Right ventricle myocardium superior (tissue), 1 donor: ENCODE results near the gene PRR13. TPM values are rescaled to one million over a fixed set of nuclear protein-coding genes. Genes with fewer than 3 reads are reported as not detected.
"Not testable (repeated sequence)": the region's sequence is repeated elsewhere in the genome, so short reads cannot be mapped to it uniquely, and the experiment has no call there.

Experiments used
- ATAC-seq: fragments of 200-7000 bp; cut with Tn5 transposase; one replicate; pipeline ENCODE4 v1.9.1; 2020; ENCODE audit warnings: mild to moderate bottlenecking; ENCODE audit not compliant: poor library complexity
- DNase-seq: peaks from one replicate; pipeline ENCODE4 v3.0.0-alpha.2; 2020
- intact Hi-C: fragments of 100-400 bp; cut with DNase I; formaldehyde crosslinking; loops from one replicate; pipeline ENCODE4 v1.11.2; 2022
- total RNA-seq: library from RNA; stranded (reverse); fragmentation: NEBNext Ultra II Directional; extraction: Animal tissue kit (Norgen Biotek cat#: 25700); gene quantifications from one replicate; pipeline ENCODE4 v1.2.1, GENCODE V29; 2021
- donor health status: DM: no; HTN: yes; CAD: no; lungs with severe emphysema.

The PRR13 gene
- total RNA-seq, 1 donor from 2014 or later = 46.0 TPM

DNA sequence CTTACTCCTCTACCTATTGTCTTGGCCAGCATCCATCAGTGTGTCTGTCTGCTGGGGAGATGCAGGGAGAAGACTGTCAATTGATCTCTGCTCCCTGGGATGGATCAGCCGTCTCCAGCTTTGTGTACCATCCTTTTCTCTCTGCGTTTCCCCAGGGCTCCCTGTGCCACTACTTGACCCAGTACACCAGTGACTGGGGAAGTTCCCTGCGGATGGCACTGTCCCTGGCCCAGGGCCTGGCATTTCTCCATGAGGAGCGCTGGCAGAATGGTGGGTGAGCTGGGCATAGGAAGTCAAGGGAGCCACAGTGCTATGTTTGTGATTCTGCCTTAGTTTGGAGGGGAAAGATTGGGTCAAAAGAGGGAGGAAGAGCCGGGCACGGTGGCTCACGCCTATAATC lies 12.8 kb upstream of the PRR13 start:
- no peak for ATAC-seq
- intact Hi-C loops = no loop called here

DNA sequence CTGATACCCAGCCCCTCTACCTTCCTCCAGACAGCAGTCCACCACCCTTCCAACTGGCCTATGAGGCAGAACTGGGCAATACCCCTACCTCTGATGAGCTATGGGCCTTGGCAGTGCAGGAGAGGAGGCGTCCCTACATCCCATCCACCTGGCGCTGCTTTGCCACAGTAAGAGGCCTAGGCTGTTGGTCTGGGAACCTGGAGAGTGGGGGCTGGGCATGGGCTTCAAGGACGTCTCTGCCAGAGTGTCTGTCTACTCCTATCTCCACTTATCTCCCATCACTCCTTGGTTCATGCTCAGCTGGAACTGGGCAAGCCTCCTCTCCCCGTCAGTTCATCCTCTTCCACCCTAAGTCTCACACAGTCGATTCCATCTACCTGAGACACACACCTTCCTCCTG lies 11.4 kb upstream of the PRR13 start:
- no peak for DNase-seq
- no peak for ATAC-seq
- intact Hi-C loops = no loop called here

More for the DNA sequence above, 12.8 kb upstream of the PRR13 start:
- DNase-seq = no peak

DNA sequence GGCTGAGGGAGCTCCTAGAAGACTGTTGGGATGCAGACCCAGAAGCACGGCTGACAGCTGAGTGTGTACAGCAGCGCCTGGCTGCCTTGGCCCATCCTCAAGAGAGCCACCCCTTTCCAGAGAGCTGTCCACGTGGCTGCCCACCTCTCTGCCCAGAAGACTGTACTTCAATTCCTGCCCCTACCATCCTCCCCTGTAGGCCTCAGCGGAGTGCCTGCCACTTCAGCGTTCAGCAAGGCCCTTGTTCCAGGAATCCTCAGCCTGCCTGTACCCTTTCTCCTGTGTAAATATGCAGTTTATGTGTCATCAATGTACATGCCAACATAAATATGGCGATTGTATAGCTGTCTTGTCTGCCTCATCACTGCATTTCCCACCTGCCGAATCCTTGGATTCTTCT lies 10.3 kb upstream of the PRR13 start:
- intact Hi-C loops = no loop called here
- DNase-seq (no peak), ATAC-seq (no peak)

DNA sequence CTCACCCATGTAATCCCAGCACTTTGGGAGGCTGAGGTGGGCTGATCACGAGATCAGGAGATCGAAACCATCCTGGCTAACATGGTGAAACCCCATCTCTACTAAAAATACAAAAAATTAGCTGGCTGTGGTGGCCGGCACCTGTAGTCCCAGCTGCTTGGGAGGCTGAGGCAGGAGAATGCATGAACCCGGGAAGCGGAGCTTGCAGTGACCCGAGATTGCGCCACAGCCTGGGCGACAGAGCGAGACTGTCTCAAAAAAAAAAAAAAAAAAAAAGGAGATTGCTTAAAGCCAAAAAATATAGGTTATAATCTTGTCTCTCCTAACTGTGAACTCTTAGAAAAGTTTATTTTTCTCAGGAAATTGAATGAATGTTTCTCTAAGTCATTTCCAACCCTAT lies 6.2 kb upstream of the PRR13 start:
- DNase-seq, ATAC-seq, intact Hi-C loops: not testable (repeated sequence)

DNA sequence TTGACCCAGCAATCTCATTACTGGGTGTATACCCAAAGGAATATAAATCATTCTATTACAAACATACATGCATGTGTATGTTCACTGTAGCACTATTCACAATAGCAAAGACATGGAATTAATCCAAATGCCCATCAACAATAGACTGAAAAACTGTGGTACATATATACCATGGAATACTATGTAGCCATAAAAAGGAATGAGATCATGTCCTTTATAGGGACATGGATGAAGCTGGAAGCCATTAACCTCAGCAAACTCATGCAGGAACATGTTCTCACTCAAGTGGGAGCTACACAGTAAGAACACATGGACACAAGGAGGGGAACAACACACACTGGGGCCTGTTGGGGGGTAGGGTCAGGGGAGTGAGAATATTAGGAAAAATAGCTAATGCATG lies 2.0 kb upstream of the PRR13 start:
- ATAC-seq, DNase-seq, intact Hi-C loops: not testable (repeated sequence)

DNA sequence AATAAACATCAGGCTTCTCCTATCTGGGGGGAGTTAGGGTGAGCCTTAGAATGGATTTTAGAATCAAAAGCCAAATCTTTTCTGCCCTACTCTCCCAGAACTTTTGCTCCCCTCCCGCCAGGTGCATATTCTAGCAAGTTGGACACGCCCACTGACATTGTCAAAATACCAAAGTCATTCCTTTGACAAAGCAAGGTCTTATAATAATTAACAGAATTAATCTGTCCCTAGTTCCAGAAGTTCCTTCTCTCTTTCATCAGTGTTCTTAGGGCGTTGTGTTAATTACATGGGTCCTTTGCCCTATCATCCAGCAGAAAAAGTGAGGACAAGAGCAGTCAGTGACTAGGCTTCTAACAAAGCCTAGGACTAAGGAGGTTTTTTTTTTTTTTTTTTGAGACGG lies 2.4 kb downstream of the PRR13 start:
- DNase-seq = no peak
- ATAC-seq = no peak
- intact Hi-C loops = no loop called here

DNA sequence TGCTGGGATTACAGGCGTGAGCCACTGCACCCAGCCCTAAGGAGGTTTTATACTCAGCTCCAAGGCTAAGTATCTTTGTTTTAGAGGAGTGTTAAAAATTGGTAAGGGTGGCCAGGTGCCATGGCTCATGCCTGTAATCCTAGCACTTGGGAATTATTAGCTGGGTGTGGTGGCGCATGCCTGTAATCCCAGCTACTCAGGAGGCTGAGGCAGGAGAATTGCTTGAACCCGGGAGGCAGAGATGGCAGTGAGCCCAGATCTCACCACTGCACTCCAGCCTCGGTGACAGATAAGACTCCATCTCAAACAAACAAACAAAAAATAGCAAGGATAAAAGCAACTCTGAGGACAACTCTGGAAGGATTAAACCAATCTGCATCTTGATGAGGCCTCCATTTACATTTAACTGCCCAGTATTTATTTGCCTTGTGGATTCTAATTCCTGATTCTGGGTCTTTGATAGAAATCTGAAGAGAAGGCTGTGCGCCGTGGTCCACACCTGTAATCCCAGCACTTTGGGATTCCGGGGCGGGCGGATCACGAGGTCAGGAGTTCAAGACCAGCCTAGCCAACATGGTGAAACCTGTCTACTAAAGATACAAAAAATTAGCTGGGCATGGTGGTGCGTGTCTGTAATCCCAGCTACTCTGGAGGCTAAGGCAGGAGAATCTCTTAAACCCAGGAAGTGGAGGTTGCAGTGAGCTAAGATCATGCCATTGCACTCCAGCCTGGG lies 3.2 kb downstream of the PRR13 start:
- ATAC-seq, DNase-seq, intact Hi-C loops: not testable (repeated sequence)

DNA sequence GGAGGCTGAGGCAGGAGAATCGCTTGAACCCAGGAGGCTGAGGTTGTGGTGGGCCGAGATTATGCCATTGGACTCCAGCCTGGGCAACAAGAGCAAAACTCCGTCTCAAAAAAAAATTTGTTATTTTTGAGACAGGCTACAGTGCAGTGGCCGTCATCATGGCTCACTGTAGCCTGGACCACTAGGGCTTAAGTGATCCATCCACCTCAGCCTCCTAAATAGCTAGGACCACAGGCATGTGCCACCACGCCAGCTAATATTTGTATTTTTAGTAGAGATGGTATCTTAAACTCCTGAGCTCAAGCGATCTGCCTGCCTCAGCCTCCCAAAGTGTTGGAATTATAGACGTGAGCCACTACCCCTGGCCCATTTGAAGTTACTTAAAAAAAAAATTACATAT lies 9.4 kb downstream of the PRR13 start:
- DNase-seq (no peak), ATAC-seq (no peak)
- intact Hi-C loops = no loop called here

DNA sequence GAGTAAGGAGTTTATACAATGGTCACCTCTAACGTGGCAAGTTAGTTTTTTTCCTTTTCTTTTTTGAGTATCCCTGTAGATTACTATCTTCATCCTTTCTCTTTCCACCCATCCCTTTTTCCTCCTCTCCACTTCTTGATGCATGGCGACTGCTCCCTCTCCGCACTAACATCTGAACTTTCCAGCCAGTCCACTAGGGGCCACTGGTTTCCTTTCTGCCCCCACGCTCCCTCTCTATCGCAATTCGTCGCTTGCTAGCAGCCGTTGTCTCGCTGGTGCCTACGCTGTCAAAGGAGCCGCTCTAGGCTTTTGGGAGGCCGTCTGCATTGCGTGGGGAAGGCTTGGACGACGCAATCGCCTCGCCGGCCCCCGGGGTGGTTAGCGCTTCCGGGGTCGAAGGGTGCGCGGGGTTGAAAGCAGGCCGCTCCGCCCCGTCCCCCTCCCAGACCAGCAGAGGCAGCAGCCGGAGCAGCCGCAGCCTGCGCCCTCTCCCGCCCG lies 10.2 kb downstream of the PRR13 start, which contains the start of gene PCBP2:
PCBP2 (plus strand) TSS at position 442 of the 498 bp plus-strand sequence. CDS start 2,699 bp downstream, outside the sequence.
- intact Hi-C loops = no loop called here
- peak; percentile 98 for ATAC-seq
- DNase-seq = peak; percentile 98

DNA sequence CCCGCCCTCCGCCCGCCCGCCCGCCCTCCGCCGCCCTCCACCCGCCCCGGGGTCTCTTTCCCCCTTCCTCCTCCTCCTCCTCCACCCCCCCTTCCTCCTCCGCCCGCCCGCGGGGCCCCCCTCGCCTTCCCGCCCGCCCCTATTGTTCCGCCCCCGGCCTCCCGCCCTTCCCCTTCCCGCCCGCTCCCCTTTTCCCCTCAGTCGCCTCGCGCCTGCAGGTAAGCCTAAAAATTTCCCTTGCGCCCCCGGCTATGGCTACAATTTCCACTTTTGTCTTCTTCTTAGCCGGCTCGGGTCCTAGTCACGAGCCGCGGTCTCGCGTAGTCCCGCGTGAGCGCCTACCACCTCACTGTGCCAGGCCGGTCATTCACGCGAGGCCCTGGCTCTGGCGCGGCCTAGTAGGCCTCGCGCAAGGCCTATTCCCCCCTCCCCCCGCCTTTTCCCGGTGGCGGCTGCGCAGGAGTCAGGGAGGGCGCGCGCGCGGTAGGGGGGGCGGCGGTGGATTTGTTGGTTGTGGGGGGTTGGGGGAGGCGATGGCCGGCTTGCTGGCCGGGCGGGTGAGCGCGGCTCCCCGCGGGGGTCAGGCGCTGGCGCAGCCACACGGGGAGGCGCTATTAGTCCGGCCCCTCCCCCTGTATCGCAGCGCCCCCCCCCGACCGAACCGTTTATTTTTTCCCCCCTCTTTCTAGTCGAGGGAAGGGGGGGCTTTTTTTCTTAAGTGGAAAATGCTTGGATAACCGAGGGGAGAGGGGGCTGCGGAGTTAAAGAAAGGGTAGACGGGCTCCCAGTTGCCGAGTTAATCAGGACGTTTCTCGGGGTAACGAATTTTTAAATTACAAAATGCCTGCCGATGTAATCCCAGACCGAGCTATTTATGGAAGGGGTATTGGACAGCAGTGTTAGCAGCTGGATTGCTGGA lies 10.9 kb downstream of the PRR13 start:
- DNase-seq (peak; percentile 92), ATAC-seq (peak; percentile 83)
- intact Hi-C loops = no loop called here

DNA sequence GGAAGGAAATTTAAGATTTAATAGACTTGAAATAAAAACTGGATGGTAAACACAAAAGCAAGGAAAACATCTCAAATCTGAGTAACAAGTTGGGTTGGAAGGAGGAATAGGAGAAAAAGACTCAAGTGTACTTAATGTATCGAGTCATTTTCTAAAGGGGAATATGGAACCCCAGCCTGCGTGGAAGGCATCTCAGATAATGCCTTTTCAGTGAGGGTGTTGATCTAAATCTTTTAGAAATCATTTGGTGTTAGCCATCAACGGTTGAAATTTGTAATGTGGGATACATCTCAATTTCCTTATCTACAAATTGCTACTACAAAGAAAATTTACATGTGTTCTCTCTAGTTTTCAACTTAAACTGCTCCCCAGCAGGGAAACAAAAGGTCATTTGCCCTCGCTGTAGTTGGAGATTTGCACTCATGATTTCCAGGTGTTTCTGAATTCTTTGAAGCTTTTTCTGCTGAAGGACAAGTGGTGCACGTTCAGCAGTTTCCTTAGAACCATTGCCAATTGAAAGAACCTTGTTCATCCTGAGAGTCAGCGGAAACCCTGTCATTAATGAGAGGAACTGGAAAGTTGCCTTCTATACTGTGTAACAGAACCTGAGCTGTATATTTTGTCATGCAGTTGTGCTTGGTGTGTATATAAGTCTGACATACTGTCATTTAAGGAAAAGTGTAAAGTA lies 12.6 kb downstream of the PRR13 start:
- DNase-seq = no peak
- no peak for ATAC-seq
- intact Hi-C loops = no loop called here

DNA sequence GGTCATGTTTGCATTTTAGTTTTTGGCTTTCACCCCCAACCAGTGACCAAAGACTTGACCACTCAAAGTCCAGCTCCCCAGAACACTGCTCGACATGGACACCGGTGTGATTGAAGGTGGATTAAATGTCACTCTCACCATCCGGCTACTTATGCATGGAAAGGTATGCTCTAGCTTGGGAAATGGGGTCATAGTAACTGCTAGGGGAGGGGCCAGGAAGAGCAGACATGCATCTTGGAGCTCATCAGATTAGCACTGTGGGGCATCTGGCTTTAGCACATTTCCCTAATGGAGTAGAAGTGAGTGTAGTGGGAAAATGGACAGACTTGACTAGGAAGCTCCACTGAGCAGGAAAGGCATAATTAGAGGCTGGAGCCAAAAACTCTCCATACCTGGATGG lies 13.2 kb downstream of the PRR13 start:
- DNase-seq (no peak), ATAC-seq (no peak)
- intact Hi-C loops = no loop called here

DNA sequence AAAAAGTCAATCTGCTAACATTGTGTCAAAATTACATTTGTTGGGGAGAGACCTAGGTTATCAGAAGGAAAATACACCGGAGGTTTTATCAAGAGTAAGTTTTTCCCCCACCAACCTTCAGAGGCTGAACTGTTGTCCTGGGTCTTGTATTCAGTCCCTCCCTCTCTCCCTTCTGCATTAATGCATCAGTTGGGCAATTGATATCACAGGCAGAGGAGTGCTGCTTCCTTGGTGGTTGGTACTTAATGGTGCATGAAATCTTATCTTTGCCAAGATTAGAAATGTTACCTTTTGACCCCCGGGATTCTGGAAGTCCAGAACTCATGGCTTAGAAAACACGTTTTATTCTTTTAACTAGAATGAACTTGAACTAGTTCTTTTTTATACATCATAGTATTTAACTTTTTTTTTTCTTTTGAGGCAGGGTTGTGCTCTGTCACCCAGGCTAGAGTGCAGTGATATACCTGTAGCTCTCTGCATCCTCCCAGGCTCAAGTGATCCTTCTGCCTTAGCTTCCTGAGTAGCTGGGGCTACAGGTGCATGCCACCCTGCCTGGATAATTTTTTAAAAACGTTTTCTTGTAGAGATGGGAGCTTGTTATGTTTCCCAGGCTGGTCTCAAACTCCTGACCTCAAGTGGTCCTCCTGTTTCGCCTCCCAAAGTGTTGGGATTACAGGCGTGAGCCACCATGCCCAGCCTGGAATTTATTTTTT lies 15.3 kb downstream of the PRR13 start:
- intact Hi-C loops = no loop called here
- ATAC-seq = no peak
- no peak for DNase-seq

DNA sequence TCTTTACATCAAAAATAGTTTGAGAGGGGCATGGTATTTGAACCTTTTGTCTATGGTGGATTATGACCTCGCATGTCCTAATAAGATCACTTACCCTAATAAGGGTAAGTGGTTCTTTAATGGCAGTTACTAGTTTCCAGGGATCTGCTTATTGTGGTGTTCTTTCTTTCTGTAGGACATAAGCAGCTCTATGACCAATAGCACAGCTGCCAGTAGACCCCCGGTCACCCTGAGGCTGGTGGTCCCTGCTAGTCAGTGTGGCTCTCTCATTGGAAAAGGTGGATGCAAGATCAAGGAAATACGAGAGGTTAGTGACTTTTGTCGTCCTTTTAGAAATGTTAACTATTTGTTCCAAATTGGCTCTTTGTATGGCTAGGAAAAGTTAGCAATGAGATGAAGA lies 17.6 kb downstream of the PRR13 start:
- intact Hi-C loops = no loop called here
- ATAC-seq (no peak), DNase-seq (no peak)

DNA sequence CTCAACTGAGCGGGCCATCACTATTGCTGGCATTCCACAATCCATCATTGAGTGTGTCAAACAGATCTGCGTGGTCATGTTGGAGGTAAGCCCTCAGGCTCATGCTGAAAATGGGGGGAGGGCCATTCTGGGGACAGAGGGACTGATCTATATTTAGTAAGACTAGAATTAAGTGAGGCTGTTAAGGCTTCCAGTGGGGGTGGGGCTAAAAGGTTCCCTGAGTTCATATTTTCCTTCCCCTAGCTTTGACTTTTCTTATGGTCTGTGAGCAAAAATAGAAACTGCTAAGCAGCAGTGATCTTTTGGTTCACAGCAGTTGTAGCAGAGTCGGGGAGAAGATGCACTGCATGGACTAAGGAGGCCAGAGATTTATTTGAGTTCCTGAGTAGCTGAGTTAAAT lies 19.5 kb downstream of the PRR13 start:
- intact Hi-C loops = loop anchor here (5.0 kb wide), 1 partner anchor 36 kb away; the partner anchor contains the start of gene MAP3K12
- ATAC-seq (peak; percentile 87), DNase-seq (no peak)

DNA sequence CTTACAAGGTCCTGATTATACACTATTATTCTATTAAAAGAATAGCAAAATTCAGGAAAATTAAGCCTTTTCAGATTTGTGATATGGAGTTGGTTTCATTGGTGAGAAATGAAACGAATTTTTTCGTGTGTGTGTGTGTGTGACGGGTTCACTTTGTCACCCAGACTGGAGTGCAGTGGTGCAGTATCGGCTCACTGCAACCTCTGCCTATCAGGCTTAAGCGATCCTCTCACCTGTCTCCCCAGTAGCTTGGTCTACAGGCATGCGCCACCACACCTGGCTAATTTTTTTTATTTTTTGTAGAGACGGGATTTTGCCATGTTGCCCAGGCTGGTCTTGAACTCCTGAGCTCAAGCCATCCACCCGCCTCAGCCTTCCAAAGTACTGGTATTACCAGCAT lies 20.1 kb downstream of the PRR13 start:
- intact Hi-C loops = loop anchor here (5.0 kb wide), 1 partner anchor 36 kb away; the partner anchor contains the start of gene MAP3K12
- DNase-seq (no peak), ATAC-seq (no peak)

DNA sequence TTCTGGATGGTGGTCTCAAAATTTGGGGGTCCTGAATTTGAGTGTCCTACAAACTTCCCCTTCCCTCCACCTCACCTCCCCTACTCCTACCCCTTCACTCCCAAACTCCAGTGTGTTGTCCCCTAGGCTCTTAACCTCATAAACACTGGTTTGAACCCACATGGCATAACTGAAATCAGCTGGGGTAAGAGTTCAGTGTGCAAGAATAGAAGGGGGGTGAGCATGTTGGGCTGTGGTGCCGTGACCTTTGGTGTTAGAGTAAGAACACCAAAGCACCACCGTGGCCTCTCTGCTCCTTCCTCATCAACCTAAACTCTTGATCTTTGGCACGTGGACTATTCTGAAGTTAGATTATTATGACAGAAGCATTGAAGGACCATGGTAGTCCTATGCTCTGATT lies 21.4 kb downstream of the PRR13 start:
- intact Hi-C loops = loop anchor here (5.0 kb wide), 1 partner anchor 34 kb away; the partner anchor contains the start of gene MAP3K12
- ATAC-seq (no peak), DNase-seq (no peak)
